GM12891 (cell line): ENCODE data around the gene SENP5.

ENCODE experiments used
- POLR2A ChIP-seq: IDR thresholded peaks from 2 replicates; pipeline ENCODE4 v1.6.1; 2011; ENCODE audit warnings: low read depth, low read length, control low read depth
- POLR2AphosphoS5 ChIP-seq: IDR thresholded peaks from 2 replicates; pipeline ENCODE4 v1.6.1; 2011; ENCODE audit warnings: low read depth, low read length, control low read depth
- POU2F2 ChIP-seq: IDR thresholded peaks from 2 replicates; pipeline ENCODE4 v1.6.1; 2011; ENCODE audit warnings: low read depth, mild to moderate bottlenecking, control low read depth, low read length, moderate library complexity
- SPI1 ChIP-seq: IDR thresholded peaks from 2 replicates; pipeline ENCODE4 v1.6.1; 2011; ENCODE audit warnings: low read depth, low read length, control low read depth
- TAF1 ChIP-seq: IDR thresholded peaks from 2 replicates; pipeline ENCODE4 v1.6.1; 2011; ENCODE audit warnings: low read depth, low read length, control low read depth

- no peak for TF ChIP-seq POLR2AphosphoS5
- TF ChIP-seq POLR2A: no peak
- no peak for TF ChIP-seq TAF1
- no peak for TF ChIP-seq SPI1
- no peak for TF ChIP-seq POU2F2
Measured at GRCh38 chr3:196916221-196916620, 48.5 kb downstream of the SENP5 start.
